ENCODE measurements around the gene DUSP1.

Gene DUSP1

DNA sequence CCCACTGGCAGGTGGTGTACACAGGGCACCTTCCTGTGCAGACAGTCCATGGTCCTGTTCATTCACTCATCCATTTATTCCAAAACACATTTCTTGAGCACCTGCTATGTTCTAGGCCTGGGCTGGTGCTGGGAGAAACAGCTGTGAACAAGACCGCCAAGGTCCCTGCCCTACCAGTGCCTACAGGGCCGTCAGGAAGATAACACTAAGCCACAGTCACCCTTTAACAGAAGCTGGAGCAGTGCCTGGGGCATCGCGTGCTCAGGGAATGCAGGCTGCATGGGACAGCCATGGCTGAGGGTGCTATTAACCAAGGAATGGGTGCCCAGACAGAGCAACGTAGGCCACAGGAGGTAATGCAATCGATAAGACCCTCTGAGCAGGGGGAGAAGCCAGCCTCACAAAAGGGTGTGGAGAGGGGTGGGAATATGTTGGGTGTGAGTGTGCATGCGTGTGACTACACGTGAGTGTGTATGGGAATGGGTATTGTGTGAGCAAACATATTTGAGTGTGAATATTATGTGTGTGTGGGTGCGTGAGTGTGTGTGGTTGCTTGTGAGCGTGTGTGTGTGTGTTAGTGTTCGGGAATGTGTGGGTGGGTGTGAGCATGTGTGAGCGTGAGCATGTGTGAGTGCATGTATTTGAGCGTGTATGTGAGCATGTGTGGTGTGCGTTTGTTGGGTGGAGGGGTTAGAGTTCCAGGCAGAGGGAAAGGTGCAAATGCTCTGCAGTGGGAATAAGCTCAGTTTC is 19.1 kb downstream of the DUSP1 start:
- Histone ChIP-seq H3K9ac (ENCODE audit: low read depth, low read length, poor library complexity, severe bottlenecking) (no peak overlapping the region), H3K36me3 (ENCODE audit: insufficient read depth, low read length) (no peaks in the 10 kb centered on the region), H3K9me2 (replicated peaks; ENCODE audit: low read depth, low read length) (no peaks in the 10 kb centered on the region)

DNA sequence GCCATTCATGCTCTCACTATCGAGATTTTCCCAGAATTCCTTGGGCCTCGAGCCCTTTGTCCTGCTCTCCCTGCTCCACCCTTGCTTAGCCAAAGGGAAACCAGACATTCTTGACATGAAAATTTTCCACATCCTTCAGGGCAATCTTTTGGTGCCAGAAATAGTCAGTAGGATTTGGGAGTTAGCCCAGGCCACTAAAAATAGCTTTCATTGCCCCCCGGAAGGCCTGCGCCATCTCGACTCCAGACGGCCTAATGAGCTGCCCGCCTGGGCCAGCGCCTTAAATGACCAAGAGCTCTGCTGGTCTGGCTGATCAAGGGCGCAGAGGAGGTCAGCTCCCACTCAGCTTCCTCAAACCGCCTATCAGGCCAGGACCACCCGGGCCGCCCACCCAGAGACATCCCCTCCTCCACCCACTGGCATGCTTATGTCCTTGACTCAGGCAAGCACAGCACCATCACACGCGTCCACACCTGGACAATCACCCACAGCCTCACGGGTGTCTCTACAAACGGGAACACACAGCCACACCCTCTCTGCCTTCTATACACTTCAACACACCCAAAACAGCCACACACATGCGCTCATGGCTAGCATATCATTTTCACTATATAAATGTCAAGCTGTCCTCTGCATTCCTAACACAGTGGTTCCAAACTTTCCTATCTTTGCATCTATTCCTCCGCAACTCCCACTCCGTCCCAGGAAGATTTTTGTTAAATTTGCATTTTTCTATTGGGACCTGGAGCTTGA is 20.9 kb downstream of the DUSP1 start:
- Histone ChIP-seq H3K36me3 (ENCODE audit: insufficient read depth, low read length) (no peaks in the 10 kb centered on the region), H3K9me2 (replicated peaks; ENCODE audit: low read depth, low read length) (no peaks in the 10 kb centered on the region), H3K79me2 (ENCODE audit: insufficient read depth, low read length) (no peaks in the 10 kb centered on the region), H3K9ac (ENCODE audit: low read depth, low read length, poor library complexity, severe bottlenecking) (no peak overlapping the region), H3K27me3 (ENCODE audit: insufficient read depth, low read length, poor library complexity, severe bottlenecking) (no peaks in the 10 kb centered on the region), H2AFZ (ENCODE audit: low read length) (no peak overlapping the region), H3F3A (ENCODE audit: low read depth) (no peaks in the 10 kb centered on the region), H3K4me3 (ENCODE audit: low read length, poor library complexity, severe bottlenecking) (no peak overlapping the region), H3K9me3 (ENCODE audit: insufficient read depth, low read depth, low read length) (no peaks in the 10 kb centered on the region), H3K4me2 (ENCODE audit: low read depth, low read length, poor library complexity, severe bottlenecking) (no peak overlapping the region), H4K20me1 (ENCODE audit: insufficient read depth, low read length, poor library complexity, severe bottlenecking) (no peaks in the 10 kb centered on the region), H3K4me1 (ENCODE audit: insufficient read depth, low read length, poor library complexity, severe bottlenecking) (no peaks in the 10 kb centered on the region)
- TF ChIP-seq, protein P1, sequence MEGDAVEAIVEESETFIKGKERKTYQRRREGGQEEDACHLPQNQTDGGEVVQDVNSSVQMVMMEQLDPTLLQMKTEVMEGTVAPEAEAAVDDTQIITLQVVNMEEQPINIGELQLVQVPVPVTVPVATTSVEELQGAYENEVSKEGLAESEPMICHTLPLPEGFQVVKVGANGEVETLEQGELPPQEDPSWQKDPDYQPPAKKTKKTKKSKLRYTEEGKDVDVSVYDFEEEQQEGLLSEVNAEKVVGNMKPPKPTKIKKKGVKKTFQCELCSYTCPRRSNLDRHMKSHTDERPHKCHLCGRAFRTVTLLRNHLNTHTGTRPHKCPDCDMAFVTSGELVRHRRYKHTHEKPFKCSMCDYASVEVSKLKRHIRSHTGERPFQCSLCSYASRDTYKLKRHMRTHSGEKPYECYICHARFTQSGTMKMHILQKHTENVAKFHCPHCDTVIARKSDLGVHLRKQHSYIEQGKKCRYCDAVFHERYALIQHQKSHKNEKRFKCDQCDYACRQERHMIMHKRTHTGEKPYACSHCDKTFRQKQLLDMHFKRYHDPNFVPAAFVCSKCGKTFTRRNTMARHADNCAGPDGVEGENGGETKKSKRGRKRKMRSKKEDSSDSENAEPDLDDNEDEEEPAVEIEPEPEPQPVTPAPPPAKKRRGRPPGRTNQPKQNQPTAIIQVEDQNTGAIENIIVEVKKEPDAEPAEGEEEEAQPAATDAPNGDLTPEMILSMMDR (conservative IDR thresholded peaks at IDR 0.05; ENCODE audit: low read length): no peak
- no peak for TF ChIP-seq EZH2phosphoT487 (IDR thresholded peaks at IDR 0.05; ENCODE audit: borderline replicate concordance)

More for the DNA sequence above, 19.1 kb downstream of the DUSP1 start:
- no peak overlapping the region for H2AFZ ChIP-seq (ENCODE audit: low read length)
- no peaks in the 10 kb centered on the region for H3K9me3 ChIP-seq (ENCODE audit: insufficient read depth, low read depth, low read length)
- no peaks in the 10 kb centered on the region for H3K27me3 ChIP-seq (ENCODE audit: insufficient read depth, low read length, poor library complexity, severe bottlenecking)
- H3K4me3 ChIP-seq (ENCODE audit: low read length, poor library complexity, severe bottlenecking): no peak overlapping the region
- no peak overlapping the region for H3K4me2 ChIP-seq (ENCODE audit: low read depth, low read length, poor library complexity, severe bottlenecking)
- no peak for TF ChIP-seq EZH2phosphoT487 (IDR thresholded peaks at IDR 0.05; ENCODE audit: borderline replicate concordance)
- TF ChIP-seq, protein P1 (conservative IDR thresholded peaks at IDR 0.05; ENCODE audit: low read length): no peak
- no peaks in the 10 kb centered on the region for H4K20me1 ChIP-seq (ENCODE audit: insufficient read depth, low read length, poor library complexity, severe bottlenecking)
- no peaks in the 10 kb centered on the region for H3K4me1 ChIP-seq (ENCODE audit: insufficient read depth, low read length, poor library complexity, severe bottlenecking)
- H3F3A ChIP-seq (ENCODE audit: low read depth): no peaks in the 10 kb centered on the region
- H3K79me2 ChIP-seq (ENCODE audit: insufficient read depth, low read length): no peaks in the 10 kb centered on the region

DNA sequence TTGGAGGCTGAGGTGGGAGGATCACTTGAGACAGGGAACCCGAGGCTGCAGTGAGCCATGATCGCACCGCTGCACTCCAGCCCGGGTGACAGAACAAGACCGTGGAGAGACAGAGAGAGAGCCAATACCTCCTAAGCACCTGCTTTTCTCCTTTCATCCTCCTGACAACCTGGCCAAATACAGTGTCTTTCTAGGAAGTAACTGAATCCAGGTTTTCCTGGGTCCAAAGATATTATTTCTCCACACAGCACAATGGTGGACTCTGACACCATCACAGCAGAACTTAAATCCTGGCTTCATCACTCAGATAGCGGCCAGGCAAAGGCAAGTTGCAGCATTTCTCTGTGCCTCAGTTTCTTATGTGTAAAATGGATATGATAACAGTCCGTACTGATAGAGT is 21.9 kb downstream of the DUSP1 start:
- H3K4me1 ChIP-seq (ENCODE audit: insufficient read depth, low read length, poor library complexity, severe bottlenecking): no peaks in the 10 kb centered on the region
- H3K9me3 ChIP-seq (ENCODE audit: insufficient read depth, low read depth, low read length): no peaks in the 10 kb centered on the region
- H3K27me3 ChIP-seq (ENCODE audit: insufficient read depth, low read length, poor library complexity, severe bottlenecking): no peaks in the 10 kb centered on the region
- H4K20me1 ChIP-seq (ENCODE audit: insufficient read depth, low read length, poor library complexity, severe bottlenecking): no peaks in the 10 kb centered on the region
- H3K9ac ChIP-seq (ENCODE audit: low read depth, low read length, poor library complexity, severe bottlenecking): no peak overlapping the region
- H3K36me3 ChIP-seq (ENCODE audit: insufficient read depth, low read length): no peaks in the 10 kb centered on the region
- H3K79me2 ChIP-seq (ENCODE audit: insufficient read depth, low read length): no peaks in the 10 kb centered on the region
- H3K4me2 ChIP-seq (ENCODE audit: low read depth, low read length, poor library complexity, severe bottlenecking): no peak overlapping the region
- H3K4me3 ChIP-seq (ENCODE audit: low read length, poor library complexity, severe bottlenecking): no peak overlapping the region
- no peaks in the 10 kb centered on the region for H3K9me2 ChIP-seq (replicated peaks; ENCODE audit: low read depth, low read length)
- TF ChIP-seq, protein P1 (conservative IDR thresholded peaks at IDR 0.05; ENCODE audit: low read length): no peak
- TF ChIP-seq EZH2phosphoT487 (IDR thresholded peaks at IDR 0.05; ENCODE audit: borderline replicate concordance): no peak
- no peak overlapping the region for H2AFZ ChIP-seq (ENCODE audit: low read length)
- no peaks in the 10 kb centered on the region for H3F3A ChIP-seq (ENCODE audit: low read depth)
